Stimulated activated CD8-positive, alpha-beta memory T cell treated with anti-CD3 and anti-CD28 coated beads, Interleukin-15, amount 100 ng/mL, for 24 hours (primary cell): Measurements from ENCODE around the gene TUSC2.
"Not testable (repeated sequence)": the region's sequence is repeated elsewhere in the genome, so short reads cannot be mapped to it uniquely, and the experiment has no call there.

Source experiments
- DNase-seq: peaks from one replicate; pipeline ENCODE4 v3.0.0-alpha.2; 2020; ENCODE audit warnings: low read depth

The TUSC2 gene

DNA sequence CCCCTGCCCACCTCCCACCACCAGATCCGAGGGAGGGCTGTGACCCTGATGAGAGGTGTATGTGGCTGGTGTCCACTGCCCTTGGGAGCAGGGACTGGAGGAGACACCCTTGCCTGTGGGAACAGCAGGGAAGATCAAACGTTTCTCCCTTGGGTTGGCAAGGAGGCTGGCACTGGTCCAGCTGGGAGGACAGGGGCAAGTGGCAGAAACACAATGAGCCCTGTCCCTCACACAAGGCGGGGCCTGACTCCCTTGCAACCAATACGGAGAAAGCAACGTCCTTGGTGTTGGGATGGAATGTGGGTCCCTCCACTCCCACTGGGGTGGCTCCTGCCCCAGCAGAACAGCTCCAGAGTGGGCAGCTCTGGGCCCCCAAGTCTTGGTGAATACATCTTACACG, 10.7 kb downstream of the TUSC2 start:
- DNase-seq = no peak

DNA sequence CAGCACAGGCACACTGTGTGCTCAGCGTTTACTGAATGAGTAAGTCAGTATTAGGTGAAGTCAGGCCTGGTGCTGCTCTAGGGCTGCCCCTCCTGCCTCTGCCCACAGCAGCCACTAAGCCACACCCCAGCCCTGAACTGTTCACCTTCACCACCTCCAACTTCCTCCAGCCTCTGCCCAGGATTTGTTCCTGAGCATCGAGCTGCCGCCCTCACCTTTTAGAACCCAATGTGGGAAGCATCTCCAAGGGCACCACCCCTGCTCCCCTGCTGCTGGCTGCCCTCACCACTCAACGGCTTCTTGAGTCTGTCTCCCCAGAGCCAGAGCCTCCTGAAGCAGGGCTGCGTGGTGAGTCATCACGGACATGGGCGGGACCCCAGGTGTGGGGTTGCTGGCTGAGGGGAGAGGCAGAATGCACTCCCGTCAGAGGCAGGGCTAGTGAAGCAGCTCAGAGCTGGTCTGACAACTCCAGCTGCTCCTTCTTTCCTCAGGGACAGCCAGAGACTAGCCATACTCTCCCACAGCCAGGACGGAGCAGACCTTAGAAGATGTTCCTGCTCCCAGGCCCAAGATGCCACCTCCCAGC, 11.3 kb downstream of the TUSC2 start:
- DNase-seq = peak; percentile 28

DNA sequence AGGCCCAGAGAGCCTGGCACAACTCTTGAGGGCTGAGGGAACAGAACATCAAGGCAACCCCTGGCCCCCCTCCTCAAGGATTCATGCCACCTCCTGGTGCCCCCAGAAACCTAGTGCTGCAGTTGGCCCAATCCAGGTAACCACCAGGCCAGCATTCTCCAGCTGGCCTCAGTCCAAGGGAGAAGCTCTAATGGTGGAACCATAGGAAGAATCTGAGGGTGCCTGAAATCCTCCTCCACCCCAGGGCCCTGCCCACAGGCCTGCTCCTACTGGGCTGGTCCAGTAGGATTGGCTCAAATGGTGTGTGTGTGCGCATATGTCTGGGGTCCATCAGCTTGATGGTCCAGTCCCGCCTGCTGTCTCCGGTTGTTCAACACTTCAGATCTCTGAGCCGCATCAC, 13.2 kb downstream of the TUSC2 start:
- no peak for DNase-seq

DNA sequence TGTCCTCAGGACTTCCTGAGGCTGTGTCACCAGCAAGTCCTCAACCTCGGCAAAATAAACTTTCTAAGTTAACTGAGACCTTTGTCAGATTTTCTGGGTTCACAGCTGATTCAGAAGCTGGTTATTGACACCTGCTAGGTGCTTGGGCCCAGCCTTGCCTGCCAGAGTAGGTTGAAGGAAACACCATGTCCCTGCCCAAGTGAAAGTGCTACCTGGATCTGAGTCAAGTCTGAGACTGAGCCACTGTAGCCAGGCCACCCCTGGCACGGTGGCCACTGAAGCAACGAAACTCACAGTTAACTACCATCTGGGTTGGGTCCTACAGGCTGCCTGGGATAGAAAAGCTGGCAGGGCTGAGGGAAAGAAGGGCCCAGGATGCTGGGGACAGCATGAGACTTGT, 13.7 kb downstream of the TUSC2 start:
- no peak for DNase-seq

DNA sequence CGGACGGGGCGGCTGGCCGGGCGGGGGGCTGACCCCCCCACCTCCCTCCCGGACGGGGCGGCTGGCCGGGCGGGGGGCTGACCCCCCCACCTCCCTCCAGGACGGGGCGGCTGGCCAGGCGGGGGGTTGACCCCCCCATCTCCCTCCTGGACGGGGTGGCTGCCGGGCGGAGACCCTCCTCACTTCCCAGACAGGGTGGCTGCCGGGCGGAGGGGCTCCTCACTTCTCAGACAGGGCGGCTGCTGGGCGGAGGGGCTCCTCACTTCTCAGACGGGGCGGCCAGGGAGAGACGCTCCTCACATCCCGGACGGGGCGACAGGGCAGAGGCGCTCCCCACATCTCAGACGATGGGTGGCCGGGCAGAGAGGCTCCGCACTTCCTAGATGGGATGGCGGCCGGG, 16.0 kb downstream of the TUSC2 start:
- DNase-seq = not testable (repeated sequence)

DNA sequence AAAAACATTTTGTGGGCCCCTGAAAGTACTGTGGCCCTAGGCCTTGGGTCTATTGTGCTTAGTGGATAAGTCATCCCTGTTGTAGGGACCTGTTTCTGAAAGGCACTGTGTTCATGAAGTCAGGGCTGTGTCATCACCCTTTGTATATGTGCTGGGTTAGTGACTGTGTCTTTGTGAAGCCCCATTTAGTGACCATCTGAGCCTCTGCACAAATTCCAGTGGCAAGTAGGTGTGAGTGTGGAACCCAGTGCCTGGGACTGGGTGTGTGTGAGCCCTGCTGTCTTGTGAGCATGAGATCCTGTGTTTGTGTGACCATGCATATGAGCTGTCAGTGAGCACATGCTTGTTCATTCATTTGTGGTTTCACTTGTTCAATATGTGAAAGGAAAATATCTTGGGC, 23.4 kb downstream of the TUSC2 start:
- DNase-seq = no peak

DNA sequence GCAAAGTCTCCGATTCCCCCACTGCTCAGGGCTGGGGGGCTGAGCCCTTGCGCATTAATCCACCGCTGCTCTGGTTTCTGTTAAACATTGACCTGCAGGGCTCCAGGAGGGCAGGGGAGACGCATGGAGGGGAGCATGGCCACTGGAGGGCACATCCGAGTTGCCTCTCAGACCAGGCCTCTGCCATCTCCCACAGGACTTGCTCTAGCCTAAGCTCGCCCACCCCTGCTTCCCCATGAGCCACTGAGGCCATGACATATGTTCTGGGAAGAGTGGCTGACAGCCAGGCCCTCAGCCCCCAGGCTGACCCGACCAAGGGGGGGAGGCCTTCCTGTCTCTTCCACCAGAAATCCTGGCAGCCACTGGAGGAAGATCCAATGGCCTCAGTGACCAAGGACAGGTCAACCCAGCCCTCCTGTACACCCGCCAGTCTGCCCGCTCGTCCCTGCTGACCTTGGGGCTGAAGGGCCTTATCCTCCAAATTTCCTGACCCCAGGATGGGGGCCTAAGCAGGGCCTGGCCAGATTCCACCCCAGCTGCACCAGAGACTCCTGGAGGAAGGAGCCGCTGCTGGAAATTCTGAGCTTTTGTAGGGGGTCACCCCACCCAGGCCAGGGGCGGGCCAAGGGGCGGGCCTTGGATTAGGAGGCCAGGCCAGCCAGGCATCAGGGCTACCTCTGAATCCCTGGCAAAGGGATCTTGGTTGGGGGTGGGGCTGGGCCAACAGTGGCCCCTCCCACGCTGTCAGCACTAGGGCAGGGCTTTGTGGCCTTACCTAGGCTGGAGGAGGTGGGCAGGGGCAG, 24.8 kb downstream of the TUSC2 start, which contains the start of gene HYAL1:
Gene HYAL1, minus strand, starts transcription at position 562 of the 803 bp plus-strand sequence. CDS start 618 bp downstream, outside the sequence.
- DNase-seq = no peak

DNA sequence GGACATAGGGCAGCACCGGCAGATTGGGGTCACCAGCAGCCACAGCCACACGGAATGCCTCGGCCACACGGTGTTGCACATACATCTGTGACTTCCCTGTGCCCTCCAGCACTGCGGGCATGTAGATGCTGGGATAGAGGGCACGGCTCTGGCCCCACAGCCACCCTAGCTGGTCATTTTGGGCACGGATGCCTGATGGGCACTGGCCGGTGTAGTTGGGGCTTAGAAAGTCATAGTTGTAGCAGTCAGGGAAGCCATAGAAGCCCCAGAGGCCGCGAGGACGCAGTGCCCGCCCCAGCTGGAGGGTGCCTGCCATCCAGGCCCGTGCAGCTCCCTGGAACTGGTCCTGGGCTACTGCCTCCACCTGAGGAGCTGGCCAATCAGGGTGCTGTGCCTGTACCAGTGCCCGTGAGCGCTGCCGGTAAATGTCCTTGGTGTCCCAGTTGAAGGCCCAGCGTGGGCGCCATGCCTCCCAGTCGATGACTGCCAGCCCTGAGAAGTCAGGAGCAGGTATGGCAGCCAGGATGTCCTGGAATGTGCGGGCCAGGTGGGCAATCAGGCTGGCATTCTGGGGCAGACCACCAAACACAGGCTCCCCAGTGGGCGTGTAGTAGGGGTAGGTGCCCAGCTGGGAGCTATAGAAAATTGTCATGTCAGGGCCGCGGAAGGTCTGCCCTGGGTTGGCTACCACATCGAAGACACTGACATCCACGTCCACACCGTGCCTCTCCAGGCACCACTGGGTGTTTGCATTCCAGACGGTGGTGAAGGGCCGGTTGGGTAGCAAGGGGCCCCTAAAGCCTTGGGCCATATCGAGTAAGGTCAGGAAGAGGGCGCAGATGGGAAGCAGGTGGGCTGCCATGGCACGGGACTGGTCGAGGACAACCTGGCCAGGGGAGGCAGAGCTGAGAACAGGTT, 25.7 kb downstream of the TUSC2 start:
- DNase-seq = no peak

DNA sequence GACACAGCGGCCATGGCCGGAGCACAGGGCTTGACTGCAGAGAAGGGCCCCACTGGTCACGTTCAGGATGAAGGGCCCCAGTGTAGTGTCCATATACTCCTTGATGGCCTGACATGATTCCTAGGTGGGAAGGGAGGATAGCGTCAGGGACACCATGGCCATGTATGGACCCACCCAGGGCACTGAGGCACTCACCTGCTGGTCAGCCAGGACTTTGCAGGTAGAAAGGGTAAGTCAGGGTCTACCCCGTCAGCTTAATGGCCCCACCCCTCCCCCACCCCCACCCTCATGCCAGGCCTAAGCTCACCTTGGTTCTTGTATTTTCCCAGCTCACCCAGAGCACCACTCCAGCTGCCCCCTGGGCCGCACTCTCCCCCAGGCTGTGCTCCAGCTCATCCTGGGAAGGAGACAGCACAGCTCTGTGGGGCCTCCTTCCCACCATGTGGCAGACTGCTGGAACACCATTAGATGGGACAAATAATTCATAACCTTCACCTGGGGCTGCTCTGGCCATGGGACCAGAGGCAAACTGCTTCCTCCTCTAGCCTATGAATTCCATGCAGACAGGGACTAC, 27.3 kb downstream of the TUSC2 start:
- no peak for DNase-seq

DNA sequence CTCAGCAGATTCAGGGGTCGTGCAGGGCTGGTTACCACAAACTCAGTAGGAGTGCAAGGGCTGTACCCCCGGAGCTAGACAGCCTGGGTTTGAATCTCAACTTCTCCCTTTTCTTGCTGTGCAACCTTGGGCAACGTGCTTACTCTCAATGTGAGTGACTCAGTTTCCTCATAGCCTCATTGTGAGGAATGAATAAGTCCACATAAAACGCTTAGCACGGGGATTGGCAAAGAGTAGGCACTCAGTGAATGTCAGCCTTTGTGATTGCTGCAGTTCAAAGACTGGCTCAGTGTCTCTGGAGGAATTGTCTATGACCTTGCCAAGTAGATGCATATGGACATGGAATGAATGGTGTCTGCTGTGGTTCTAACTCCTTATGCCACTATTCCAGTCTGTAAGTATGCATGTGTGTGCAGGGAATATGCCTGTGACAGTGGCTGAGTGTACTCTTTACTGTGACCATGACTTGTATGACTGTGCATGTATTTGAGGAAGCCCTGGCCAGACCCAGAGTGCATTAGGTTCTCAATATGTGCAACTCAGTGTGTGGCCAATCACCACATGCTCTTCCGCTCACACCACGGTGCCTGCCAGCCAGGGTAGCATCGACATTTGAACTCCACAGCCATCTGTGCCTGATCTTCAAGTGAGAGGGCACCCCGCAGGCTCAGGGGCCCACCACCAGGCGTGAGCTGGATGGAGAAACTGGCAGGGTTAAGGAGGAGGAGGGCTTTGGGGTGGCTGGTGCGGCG, 27.9 kb downstream of the TUSC2 start:
- no peak for DNase-seq

DNA sequence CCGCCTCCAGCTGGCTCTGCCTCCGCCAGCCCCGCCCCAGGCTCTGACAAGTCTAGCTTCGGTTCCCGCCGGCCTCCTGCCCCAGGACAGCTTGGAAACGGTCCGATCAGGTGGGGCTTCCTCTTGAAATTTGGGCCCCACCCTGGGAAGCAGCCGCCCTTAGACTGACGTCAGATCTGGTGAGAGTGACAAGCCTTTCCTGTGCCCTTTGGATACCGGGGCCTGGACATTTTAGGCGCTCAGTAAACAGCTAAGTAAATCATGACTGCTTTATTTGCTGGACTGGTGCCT, 28.4 kb downstream of the TUSC2 start:
- no peak for DNase-seq

DNA sequence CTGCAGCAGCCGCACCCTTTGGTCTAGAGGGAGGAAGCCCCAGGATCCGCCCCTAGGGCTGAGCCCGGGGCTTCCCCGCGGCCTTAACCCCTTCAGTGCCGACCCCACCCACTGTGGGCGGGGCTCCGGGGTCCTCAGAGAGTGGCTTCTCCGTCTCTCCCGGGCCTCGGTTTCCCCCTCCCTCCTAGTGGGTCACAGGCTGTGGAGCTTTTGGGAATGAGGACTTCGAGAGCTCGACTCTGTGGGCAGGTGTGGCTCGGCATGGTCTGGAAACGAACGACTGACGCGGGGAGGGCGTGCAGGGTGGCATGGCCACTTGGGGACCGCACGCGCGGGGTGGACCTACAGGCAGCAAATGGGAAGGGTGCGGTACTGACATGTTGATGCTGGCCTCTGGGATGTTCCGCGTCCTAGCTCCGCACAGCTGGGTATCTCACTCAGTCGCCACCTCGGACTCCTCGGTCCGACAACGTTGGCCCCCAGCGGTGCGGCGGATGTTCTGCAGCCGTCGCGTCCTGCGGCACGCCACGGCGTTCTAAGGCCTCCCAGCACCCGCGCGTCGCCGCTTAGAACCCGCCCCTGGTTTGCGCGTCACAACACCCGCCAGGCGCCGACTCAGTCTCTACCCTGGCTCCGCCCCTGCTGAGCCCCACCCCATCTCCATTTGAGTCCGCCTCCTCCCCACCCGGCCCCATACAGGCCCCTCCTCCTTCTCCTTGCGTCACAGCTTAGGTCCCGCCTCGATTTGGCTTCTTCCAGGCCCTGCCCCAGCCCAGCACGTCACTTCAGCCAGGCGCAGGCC, 29.0 kb downstream of the TUSC2 start, which contains the start of the genes HYAL3 and NAA80:
Gene HYAL3, minus strand, starts transcription at position 570 of the 802 bp plus-strand sequence. CDS start 3,803 bp downstream, outside the sequence.
Gene NAA80, minus strand, starts transcription at position 570 of the 802 bp plus-strand sequence. CDS start 1,942 bp downstream, outside the sequence.
- peak; percentile 94 for DNase-seq

DNA sequence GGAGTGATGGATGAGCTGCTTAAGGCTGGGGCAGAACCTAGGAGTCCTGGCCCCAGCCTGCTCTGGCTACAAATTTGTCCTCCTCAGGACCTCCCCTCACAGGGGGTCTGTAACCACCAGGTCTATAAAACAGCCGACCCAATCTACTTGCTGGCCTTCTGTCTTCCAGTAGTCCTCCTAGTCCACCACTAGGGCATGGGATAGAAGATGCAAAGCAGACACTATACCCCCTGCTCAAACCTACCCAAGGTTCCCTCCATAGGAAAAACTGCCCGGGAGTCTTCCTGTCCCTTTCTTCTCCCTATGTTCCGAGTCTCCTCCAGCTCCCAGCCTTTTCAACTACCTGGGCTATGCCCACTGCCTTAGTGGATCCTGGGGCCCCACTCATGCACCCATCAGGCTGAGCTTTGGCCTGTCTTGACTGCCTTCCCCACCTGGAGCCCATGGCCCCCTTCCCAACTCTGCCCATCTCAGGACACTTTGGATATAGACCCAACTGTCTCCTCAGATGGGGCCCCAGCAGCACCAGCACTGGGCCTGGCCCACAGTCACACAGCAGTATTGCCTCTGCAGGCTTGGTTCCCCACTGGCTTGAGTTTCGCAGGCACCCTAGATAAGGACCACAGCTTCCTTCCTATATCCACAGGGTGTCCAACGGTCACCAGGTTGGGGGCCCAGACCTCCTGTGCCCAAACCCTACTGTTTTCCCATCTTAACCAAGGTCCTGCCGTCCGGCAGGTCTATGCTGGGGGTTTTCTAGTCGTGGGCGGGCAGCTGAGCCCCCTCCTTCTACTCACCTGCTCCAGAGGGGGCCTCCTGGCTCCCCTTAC, 29.9 kb downstream of the TUSC2 start:
- no peak for DNase-seq

DNA sequence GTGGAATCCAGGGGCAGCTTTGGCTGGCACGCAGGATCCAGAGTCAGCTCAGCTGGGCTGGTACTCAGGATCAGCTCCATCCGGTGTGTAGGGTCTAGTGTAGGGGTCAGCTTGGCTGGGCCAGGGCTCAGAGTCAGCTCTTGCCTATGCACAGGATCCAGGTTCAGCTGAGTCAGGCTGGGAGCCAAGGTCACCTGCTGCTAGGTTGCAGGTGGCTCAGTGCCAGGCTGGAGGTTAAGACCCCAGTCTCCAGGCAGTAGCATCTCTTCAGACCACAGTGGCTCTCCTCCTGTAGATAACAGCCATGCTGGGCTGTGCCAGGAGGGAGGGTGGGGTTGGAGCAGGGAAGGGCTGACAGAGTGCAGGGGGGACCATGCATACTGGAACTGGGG, 30.6 kb downstream of the TUSC2 start:
- no peak for DNase-seq

DNA sequence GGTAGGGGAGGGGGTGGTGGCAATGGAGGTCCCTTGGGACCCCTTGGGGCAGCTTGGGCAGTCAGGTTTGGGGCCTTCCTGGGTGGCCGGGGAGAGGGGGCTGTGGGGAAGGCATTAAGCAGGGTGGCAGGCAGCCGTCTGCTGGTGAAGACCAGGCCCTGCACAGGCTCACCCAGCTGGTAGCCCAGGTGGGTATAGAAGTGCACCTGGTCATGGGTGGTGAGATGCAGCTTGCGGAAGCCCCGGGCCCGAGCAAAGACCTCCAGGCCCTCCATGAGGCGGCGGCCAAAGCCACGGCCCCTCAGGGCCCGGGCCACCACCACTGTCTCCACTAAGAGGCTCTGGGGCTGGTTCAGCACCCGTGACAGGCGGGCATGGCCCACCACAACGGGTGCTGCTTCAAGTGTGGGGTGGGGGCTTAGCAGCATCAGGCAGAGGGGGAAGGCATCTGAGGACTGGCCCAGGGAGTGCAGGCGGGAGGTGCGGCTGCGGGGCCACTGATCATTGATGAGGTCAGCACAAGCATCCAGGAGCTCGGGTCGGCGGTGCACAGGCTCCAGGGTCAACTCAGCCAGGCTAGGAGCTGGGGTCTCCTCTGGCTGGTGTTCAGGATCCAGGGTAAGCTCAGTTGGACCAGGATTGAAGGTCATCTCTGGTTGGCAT, 31.2 kb downstream of the TUSC2 start:
- DNase-seq = no peak

DNA sequence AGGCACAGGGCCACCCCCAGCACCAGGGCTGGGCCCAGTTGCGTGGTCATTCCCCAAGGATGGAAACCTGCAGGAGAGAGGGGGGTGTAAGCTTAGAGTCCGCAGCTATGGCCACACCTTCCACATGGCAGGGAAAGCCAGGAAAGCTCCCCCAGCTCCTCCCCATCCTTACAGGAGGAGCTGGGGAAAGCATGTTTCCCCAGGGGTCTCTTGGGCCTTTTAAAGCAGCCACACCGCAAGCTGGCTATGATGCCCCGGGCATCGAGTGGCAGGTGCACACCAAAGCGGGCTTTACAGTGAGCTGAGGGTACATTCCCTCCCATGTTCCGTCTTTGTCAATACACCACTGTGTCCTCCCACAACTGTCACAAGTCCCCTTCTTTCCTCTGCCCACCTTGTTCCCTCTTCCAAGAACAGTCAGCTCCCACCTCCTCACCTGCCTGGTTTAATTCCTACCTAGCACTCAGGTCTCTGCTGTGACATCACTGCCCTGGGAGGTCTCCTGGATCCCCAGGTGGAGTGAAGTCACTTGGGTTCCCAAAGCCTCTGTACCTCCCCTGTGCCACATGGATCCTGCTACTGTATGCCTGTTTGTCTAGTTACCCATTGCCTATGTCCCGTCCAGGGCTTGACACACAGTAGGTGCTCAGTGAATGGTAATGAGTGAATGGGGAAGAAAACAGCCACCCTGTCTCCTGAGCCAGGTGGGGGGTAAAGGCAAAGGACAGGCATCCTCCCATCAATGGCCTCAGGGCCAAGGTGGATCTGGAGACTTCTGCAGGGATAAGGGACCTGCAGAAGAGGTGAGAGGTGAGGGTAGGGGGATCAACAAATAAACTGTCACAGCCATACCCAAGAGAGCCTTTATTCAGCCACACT, 32.2 kb downstream of the TUSC2 start:
- DNase-seq = no peak

DNA sequence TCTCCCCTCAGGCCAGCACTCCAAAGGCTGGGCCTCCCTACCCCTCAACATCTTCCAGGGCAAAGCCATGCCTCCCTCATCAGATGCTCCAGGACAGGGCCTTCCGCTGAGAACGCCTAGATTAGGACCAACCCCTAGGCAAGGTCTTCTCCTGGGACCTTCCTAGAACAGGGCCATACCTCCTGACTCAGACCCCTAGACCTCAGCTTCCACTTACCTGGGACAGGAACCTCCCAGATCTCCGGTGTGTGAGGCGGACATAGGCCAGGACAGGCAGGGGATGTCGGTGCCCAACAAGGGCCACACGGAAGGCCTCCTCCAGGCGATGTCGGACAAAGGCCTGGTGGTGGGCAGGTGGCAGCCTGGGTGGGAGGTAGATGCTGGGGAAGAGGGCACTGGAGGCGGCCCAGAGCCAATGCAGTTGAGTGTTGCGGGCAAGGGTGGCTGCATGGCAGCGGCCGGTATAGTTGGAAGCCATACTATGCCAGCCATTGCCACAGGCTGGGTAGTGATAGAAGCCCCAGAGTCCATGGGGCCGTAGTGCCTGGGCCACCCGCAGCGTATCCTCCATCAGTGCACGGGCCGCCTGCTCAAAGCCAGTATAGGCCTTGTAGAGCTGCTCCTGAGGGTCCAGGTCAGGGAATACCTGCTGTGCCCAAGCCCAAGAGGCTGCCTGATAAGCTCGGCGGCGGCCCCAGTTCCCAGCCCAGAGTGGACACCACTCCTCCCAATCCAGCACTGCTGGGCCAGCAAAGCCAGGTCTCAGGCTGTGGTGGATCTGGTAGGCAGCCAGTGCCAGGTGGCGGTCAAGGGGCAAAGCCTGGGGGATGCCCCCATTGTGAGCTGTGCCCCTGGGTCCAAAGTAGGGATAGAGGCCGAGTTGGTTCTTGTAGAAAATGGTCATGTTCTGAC, 33.3 kb downstream of the TUSC2 start:
- DNase-seq = no peak
